HG02938 (cell line): ENCODE measurements around the gene GMIP.
A peak's percentile ranks its signal among the peaks of the same experiment; 100 is the strongest.
"Not testable (repeated sequence)": the region's sequence is repeated elsewhere in the genome, so short reads cannot be mapped to it uniquely, and the experiment has no call there.

Experiments
- ATAC-seq: cut with Tn5 transposase; IDR thresholded peaks from one replicate; pipeline ENCODE4 v1.9.1; 2021; ENCODE audit warnings: mild to moderate bottlenecking, moderate library complexity; ENCODE audit not compliant: unreplicated experiment

GMIP gene, protein sequence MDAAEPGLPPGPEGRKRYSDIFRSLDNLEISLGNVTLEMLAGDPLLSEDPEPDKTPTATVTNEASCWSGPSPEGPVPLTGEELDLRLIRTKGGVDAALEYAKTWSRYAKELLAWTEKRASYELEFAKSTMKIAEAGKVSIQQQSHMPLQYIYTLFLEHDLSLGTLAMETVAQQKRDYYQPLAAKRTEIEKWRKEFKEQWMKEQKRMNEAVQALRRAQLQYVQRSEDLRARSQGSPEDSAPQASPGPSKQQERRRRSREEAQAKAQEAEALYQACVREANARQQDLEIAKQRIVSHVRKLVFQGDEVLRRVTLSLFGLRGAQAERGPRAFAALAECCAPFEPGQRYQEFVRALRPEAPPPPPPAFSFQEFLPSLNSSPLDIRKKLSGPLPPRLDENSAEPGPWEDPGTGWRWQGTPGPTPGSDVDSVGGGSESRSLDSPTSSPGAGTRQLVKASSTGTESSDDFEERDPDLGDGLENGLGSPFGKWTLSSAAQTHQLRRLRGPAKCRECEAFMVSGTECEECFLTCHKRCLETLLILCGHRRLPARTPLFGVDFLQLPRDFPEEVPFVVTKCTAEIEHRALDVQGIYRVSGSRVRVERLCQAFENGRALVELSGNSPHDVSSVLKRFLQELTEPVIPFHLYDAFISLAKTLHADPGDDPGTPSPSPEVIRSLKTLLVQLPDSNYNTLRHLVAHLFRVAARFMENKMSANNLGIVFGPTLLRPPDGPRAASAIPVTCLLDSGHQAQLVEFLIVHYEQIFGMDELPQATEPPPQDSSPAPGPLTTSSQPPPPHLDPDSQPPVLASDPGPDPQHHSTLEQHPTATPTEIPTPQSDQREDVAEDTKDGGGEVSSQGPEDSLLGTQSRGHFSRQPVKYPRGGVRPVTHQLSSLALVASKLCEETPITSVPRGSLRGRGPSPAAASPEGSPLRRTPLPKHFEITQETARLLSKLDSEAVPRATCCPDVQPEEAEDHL

GRCh38 chr19:19643158-19644053 lies at the start of gene GMIP:
TSS of gene GMIP (minus strand) at chr19:19643657. CDS start at chr19:19643529, 128 bp downstream.
- peak; percentile 67 for ATAC-seq

DNA sequence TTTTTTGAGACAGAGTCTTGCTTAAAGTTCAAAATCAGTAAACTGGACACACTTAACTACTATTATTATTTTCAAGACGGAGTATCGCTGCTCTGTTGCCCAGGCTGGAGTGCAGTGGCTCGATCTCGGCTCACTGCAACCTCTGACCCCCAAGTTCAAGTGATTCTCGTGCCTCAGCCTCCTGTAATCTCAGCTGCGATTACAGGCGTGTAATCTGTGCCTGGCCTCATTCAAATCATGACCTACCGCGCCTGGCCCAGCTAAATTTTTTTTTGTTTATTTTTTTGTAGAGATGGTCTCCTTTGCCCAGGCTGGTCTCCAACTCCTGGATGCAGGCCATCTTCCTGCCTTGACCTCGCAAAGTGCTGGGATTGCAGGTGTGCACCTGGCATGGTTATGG lies 48.2 kb upstream of the GMIP start:
- ATAC-seq, result no peak

DNA sequence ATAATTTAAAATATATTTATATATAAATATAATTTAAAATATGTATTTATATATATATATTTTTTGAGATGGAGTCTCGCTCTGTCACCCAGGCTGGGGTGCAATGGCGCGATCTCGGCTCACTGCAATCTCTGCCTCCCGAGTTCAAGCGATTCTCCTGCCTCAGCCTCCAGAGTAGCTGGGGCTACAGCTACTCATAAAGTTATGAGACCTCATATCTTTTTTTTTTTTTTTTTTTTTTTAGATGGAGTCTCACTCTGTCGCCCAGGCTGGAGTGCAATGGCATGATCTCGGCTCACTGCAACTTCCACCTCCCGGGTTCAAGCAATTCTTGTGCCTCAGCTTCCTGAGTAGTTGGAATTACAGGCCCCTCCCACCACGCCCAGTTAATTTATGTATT lies 45.6 kb upstream of the GMIP start:
- ATAC-seq, result not testable (repeated sequence)

GRCh38 chr19:19687090-19687489 lies 43.6 kb upstream of the GMIP start:
- ATAC-seq, result no peak

DNA sequence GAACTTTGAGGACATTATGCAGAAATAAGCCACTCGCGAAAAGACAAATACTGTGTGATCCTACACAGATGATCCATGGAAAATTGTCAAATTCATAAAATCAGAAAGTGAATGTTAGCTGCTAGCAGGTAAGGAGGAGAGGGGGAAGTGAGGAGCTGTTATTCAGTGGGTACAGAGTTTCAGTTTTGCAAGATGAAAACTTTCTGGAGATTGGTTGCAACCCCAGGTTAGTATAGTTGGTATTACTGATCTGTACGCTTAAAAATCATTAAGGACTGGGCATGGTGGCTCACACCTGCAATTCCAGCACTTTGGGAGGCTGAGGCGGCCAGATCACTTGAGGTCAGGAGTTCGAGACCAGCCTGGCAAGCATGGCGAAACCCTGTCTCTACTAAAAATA lies 43.1 kb upstream of the GMIP start:
- no peak for ATAC-seq

DNA sequence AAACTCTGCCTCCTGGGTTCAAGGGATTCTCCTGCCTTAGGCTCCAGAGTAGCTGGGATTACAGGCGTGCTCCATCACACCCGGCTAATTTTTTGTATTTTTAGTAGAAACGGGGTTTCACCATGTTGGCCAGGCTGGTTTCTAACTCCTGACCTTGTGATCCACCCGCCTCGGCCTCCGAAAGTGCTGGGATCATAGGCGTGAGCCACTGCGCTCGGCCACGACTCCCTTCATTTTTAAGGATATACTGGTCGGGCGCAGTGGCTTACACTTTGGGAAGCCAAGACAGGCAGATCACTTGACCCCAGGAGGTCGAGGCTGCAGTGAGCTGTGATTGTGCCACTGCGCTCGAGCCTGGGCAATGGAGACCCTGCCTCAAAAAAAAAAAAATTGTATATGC lies 42.7 kb upstream of the GMIP start:
- ATAC-seq, result not testable (repeated sequence)

GRCh38 chr19:19679176-19680073 lies 36.0 kb upstream of the GMIP start:
- no peak for ATAC-seq

DNA sequence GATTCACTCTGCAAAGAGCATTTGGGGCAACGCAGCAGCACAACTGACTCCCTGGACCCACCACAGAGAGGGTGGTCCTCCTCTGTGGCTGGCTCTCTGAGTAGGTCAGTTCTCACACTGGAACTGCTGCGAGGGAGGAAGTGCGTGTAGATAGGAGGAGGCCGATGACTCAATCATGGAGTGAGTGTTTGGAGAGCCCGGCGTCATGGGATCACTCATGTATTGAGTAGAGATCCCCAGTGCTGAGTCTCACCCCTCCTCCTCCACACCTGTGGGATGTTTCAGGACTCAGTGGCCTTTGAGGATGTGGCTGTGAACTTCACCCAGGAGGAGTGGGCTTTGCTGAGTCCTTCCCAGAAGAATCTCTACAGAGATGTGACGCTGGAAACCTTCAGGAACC lies 34.1 kb upstream of the GMIP start:
- ATAC-seq, result no peak

DNA sequence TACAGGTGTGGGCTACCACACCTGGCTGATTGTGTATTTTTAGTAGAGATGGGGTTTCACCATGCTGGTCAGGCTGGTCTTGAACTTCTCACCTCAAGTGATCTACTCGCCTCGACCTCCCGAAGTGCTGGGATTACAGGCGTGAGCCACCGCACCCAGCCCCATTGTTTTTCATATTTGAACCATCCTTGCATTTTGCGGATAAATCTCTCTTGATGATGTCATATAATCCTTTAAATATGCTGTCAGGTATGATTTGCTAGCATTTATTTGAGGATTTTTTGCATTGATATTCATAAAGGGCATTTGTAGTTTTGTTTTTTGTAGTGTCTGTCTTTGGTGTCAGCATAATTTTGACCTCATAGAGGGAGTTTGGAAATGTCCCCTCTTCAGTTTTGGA lies 30.9 kb upstream of the GMIP start:
- no peak for ATAC-seq

GRCh38 chr19:19672816-19673215 lies 29.4 kb upstream of the GMIP start:
- no peak for ATAC-seq

DNA sequence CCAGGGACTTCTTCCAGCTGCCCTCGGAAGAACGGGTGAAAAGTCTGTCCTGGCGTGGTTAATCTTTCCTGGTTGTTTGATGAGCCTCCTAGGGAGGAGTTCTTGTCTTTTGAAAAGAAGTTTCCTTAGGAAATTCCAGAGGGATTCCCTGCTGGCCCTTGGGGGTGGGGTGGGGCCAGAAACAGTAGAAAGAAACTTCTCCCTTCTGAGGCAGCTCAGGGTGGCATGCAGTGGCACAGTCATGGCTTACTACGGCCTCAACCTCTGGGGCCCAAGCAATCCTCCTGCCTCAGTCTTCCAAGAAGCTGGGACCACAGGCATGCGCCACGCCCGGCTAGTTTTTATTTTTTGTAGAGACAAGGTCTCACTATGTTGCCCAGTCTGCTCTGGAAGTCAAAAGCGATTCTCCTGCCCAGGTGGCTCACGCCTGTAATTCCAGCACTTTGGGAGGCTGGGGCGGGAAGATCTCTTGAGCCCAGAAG lies 26.7 kb upstream of the GMIP start:
- ATAC-seq, result no peak

- peak; percentile 64 for ATAC-seq
These were observed 25.0 kb upstream of the GMIP start, which contains the start of gene ZNF101 for GRCh38 chr19:19668230-19669012. TSS of gene ZNF101 (plus strand) at chr19:19668839. CDS start at chr19:19668964, 125 bp downstream.

GRCh38 chr19:19665420-19665948 lies 22.0 kb upstream of the GMIP start:
- not testable (repeated sequence) for ATAC-seq

GRCh38 chr19:19663256-19664120 lies 20.0 kb upstream of the GMIP start, which contains the start of gene ATP13A1:
TSS of gene ATP13A1 (minus strand) at chr19:19663676. CDS start at chr19:19663666, 10 bp downstream.
- ATAC-seq, result peak; percentile 70

- peak; percentile 18 for ATAC-seq
These were observed 19.4 kb upstream of the GMIP start for GRCh38 chr19:19662871-19663255.

GRCh38 chr19:19662344-19662743 lies 18.9 kb upstream of the GMIP start:
- ATAC-seq, result no peak

- ATAC-seq, result peak; percentile 33
These were observed 18.3 kb upstream of the GMIP start for GRCh38 chr19:19661675-19662251.
